Measurements from ENCODE around the gene KIAA1217.
A peak's percentile ranks its signal among the peaks of the same experiment; 100 is the strongest.

The KIAA1217 gene

GRCh38 chr10:24571870-24572450, 363.0 kb downstream of the KIAA1217 start:
- peaks cover 0 to 5% of the 10 kb centered on the region in 2 donors for H3K9me3 ChIP-seq (replicated peaks in 1 of 2; ENCODE audit: control insufficient read depth in 2 of 2, insufficient read depth in 1 of 2, low read depth in 1 of 2, low read length in 2 of 2)
- no peak for DNase-seq (ENCODE audit: low spot score)
- no peaks in the 10 kb centered on the region for H3K79me1 ChIP-seq (ENCODE audit: low read depth, low read length)
- H3K27me3 ChIP-seq (ENCODE audit: control insufficient read depth in 3 of 3, insufficient read depth in 3 of 3, low read depth in 1 of 3, low read length in 3 of 3), result peaks cover 0 to 4% (median 0%) of the 10 kb centered on the region in 3 experiments
- no peak overlapping the region for H3K4me3 ChIP-seq (ENCODE audit: low read length in 2 of 2)
- H2BK15ac ChIP-seq (ENCODE audit: low read length), result no peak overlapping the region
- H3K23ac ChIP-seq (ENCODE audit: low read depth, low read length, poor library complexity), result no peak overlapping the region
- H3K36me3 ChIP-seq (replicated peaks in 1 of 2; ENCODE audit: control insufficient read depth in 2 of 2, insufficient read depth in 2 of 2, low read length in 2 of 2), result no peaks in the 10 kb centered on the region
- H3K18ac ChIP-seq (ENCODE audit: low read length), result no peak overlapping the region
- no CpG with 5 or more reads among the region's 7 CpGs for WGBS, 2 donors (ENCODE audit: extremely low coverage in 2 of 2, insufficient read length in 2 of 2, insufficient replicate concordance in 1 of 2)
- no peak overlapping the region for H3K4ac ChIP-seq (ENCODE audit: low read length)
- no peak overlapping the region for H2BK120ac ChIP-seq (ENCODE audit: low read depth, low read length)
- no peak overlapping the region for H3K14ac ChIP-seq (ENCODE audit: low read length)
- H3K9ac ChIP-seq (ENCODE audit: low read depth, low read length, poor library complexity), result no peak overlapping the region
- H2BK12ac ChIP-seq (ENCODE audit: low read length), result no peak overlapping the region
- no peak overlapping the region for H3K27ac ChIP-seq (replicated peaks; ENCODE audit: low read length)
- H4K8ac ChIP-seq (ENCODE audit: low read depth, low read length), result no peak overlapping the region
- peak overlapping the region; percentile 72 for H2AK5ac ChIP-seq (ENCODE audit: low read depth, low read length)
- H2AFZ ChIP-seq (ENCODE audit: low read length), result peak overlapping the region; percentile 8
- no peak overlapping the region for H2BK5ac ChIP-seq (ENCODE audit: low read length)
- peaks cover 0 to 2% of the 10 kb centered on the region in 2 donors for H3K4me1 ChIP-seq (ENCODE audit: control insufficient read depth in 2 of 2, insufficient read depth in 1 of 2, low read depth in 1 of 2, low read length in 2 of 2)
- no peak overlapping the region for H3K4me2 ChIP-seq (ENCODE audit: insufficient read depth, low read length, poor library complexity, severe bottlenecking)
- H4K91ac ChIP-seq (ENCODE audit: low read depth, low read length, poor library complexity), result no peak overlapping the region

GRCh38 chr10:24574161-24574560, 365.2 kb downstream of the KIAA1217 start:
- DNase-seq (ENCODE audit: low spot score), result no peak
- Histone ChIP-seq H3K18ac (ENCODE audit: low read length) (no peak overlapping the region), H4K91ac (ENCODE audit: low read depth, low read length, poor library complexity) (no peak overlapping the region), H4K8ac (ENCODE audit: low read depth, low read length) (no peak overlapping the region), H2BK120ac (ENCODE audit: low read depth, low read length) (no peak overlapping the region), H3K79me1 (ENCODE audit: low read depth, low read length) (no peaks in the 10 kb centered on the region), H3K4me2 (ENCODE audit: insufficient read depth, low read length, poor library complexity, severe bottlenecking) (no peak overlapping the region), H3K9ac (ENCODE audit: low read depth, low read length, poor library complexity) (no peak overlapping the region), H3K36me3 (replicated peaks in 1 of 2; ENCODE audit: control insufficient read depth in 2 of 2, insufficient read depth in 2 of 2, low read length in 2 of 2) (no peaks in the 10 kb centered on the region), H3K23ac (ENCODE audit: low read depth, low read length, poor library complexity) (no peak overlapping the region), H3K9me3 (replicated peaks in 1 of 2; ENCODE audit: control insufficient read depth in 2 of 2, insufficient read depth in 1 of 2, low read depth in 1 of 2, low read length in 2 of 2) (peaks cover 0 to 5% of the 10 kb centered on the region in 2 donors), H2BK5ac (ENCODE audit: low read length) (no peak overlapping the region), H3K14ac (ENCODE audit: low read length) (no peak overlapping the region), H3K4me3 (ENCODE audit: low read length in 2 of 2) (no peak overlapping the region), H3K27ac (replicated peaks; ENCODE audit: low read length) (no peak overlapping the region), H3K4ac (ENCODE audit: low read length) (no peak overlapping the region), H2AFZ (ENCODE audit: low read length) (no peak overlapping the region), H2BK15ac (ENCODE audit: low read length) (no peak overlapping the region), H3K4me1 (ENCODE audit: control insufficient read depth in 2 of 2, insufficient read depth in 1 of 2, low read depth in 1 of 2, low read length in 2 of 2) (peaks cover 0 to 2% of the 10 kb centered on the region in 2 donors), H2AK5ac (ENCODE audit: low read depth, low read length) (no peak overlapping the region), H2BK12ac (ENCODE audit: low read length) (no peak overlapping the region), H3K27me3 (ENCODE audit: control insufficient read depth in 3 of 3, insufficient read depth in 3 of 3, low read depth in 1 of 3, low read length in 3 of 3) (no peaks in the 10 kb centered on the region)
- WGBS, 2 donors (ENCODE audit: extremely low coverage in 2 of 2, insufficient read length in 2 of 2, insufficient replicate concordance in 1 of 2), result no CpG with 5 or more reads among the region's 9 CpGs

GRCh38 chr10:24574578-24575155, 365.7 kb downstream of the KIAA1217 start:
- no peak overlapping the region for H4K91ac ChIP-seq (ENCODE audit: low read depth, low read length, poor library complexity)
- no peak overlapping the region for H2BK12ac ChIP-seq (ENCODE audit: low read length)
- H4K8ac ChIP-seq (ENCODE audit: low read depth, low read length), result no peak overlapping the region
- no peak overlapping the region for H3K4me3 ChIP-seq (ENCODE audit: low read length in 2 of 2)
- H3K9me3 ChIP-seq (replicated peaks in 1 of 2; ENCODE audit: control insufficient read depth in 2 of 2, insufficient read depth in 1 of 2, low read depth in 1 of 2, low read length in 2 of 2), result peaks cover 0 to 5% of the 10 kb centered on the region in 2 donors
- no peak overlapping the region for H2AK5ac ChIP-seq (ENCODE audit: low read depth, low read length)
- WGBS, 2 donors (ENCODE audit: extremely low coverage in 2 of 2, insufficient read length in 2 of 2, insufficient replicate concordance in 1 of 2), result no CpG with 5 or more reads among the region's 3 CpGs
- H3K27me3 ChIP-seq (ENCODE audit: control insufficient read depth in 3 of 3, insufficient read depth in 3 of 3, low read depth in 1 of 3, low read length in 3 of 3), result no peaks in the 10 kb centered on the region
- H2BK15ac ChIP-seq (ENCODE audit: low read length), result no peak overlapping the region
- no peak overlapping the region for H3K18ac ChIP-seq (ENCODE audit: low read length)
- H2BK120ac ChIP-seq (ENCODE audit: low read depth, low read length), result no peak overlapping the region
- peaks cover 0 to 2% of the 10 kb centered on the region in 2 donors for H3K4me1 ChIP-seq (ENCODE audit: control insufficient read depth in 2 of 2, insufficient read depth in 1 of 2, low read depth in 1 of 2, low read length in 2 of 2)
- DNase-seq (ENCODE audit: low spot score), result no peak
- no peak overlapping the region for H3K4me2 ChIP-seq (ENCODE audit: insufficient read depth, low read length, poor library complexity, severe bottlenecking)
- no peak overlapping the region for H2AFZ ChIP-seq (ENCODE audit: low read length)
- H3K79me1 ChIP-seq (ENCODE audit: low read depth, low read length), result no peaks in the 10 kb centered on the region
- H3K36me3 ChIP-seq (replicated peaks in 1 of 2; ENCODE audit: control insufficient read depth in 2 of 2, insufficient read depth in 2 of 2, low read length in 2 of 2), result no peaks in the 10 kb centered on the region
- no peak overlapping the region for H3K27ac ChIP-seq (replicated peaks; ENCODE audit: low read length)
- no peak overlapping the region for H3K9ac ChIP-seq (ENCODE audit: low read depth, low read length, poor library complexity)
- H3K4ac ChIP-seq (ENCODE audit: low read length), result no peak overlapping the region
- no peak overlapping the region for H2BK5ac ChIP-seq (ENCODE audit: low read length)
- H3K23ac ChIP-seq (ENCODE audit: low read depth, low read length, poor library complexity), result no peak overlapping the region
- no peak overlapping the region for H3K14ac ChIP-seq (ENCODE audit: low read length)

GRCh38 chr10:24575481-24576002, 366.6 kb downstream of the KIAA1217 start:
- Histone ChIP-seq H3K23ac (ENCODE audit: low read depth, low read length, poor library complexity) (no peak overlapping the region), H2BK12ac (ENCODE audit: low read length) (no peak overlapping the region), H3K4me3 (ENCODE audit: low read length in 2 of 2) (no peak overlapping the region), H3K36me3 (replicated peaks in 1 of 2; ENCODE audit: control insufficient read depth in 2 of 2, insufficient read depth in 2 of 2, low read length in 2 of 2) (no peaks in the 10 kb centered on the region), H2BK15ac (ENCODE audit: low read length) (no peak overlapping the region), H2BK5ac (ENCODE audit: low read length) (no peak overlapping the region), H3K27ac (replicated peaks; ENCODE audit: low read length) (no peak overlapping the region), H2AK5ac (ENCODE audit: low read depth, low read length) (no peak overlapping the region), H3K4me2 (ENCODE audit: insufficient read depth, low read length, poor library complexity, severe bottlenecking) (no peak overlapping the region), H2AFZ (ENCODE audit: low read length) (no peak overlapping the region), H3K4me1 (ENCODE audit: control insufficient read depth in 2 of 2, insufficient read depth in 1 of 2, low read depth in 1 of 2, low read length in 2 of 2) (peaks cover 3 to 4% of the 10 kb centered on the region in 2 donors), H3K9ac (ENCODE audit: low read depth, low read length, poor library complexity) (no peak overlapping the region), H3K27me3 (ENCODE audit: control insufficient read depth in 3 of 3, insufficient read depth in 3 of 3, low read depth in 1 of 3, low read length in 3 of 3) (no peaks in the 10 kb centered on the region), H3K18ac (ENCODE audit: low read length) (no peak overlapping the region), H3K79me1 (ENCODE audit: low read depth, low read length) (no peaks in the 10 kb centered on the region), H4K91ac (ENCODE audit: low read depth, low read length, poor library complexity) (no peak overlapping the region), H2BK120ac (ENCODE audit: low read depth, low read length) (no peak overlapping the region), H3K4ac (ENCODE audit: low read length) (no peak overlapping the region), H3K14ac (ENCODE audit: low read length) (no peak overlapping the region), H4K8ac (ENCODE audit: low read depth, low read length) (no peak overlapping the region), H3K9me3 (replicated peaks in 1 of 2; ENCODE audit: control insufficient read depth in 2 of 2, insufficient read depth in 1 of 2, low read depth in 1 of 2, low read length in 2 of 2) (peaks cover 0 to 5% of the 10 kb centered on the region in 2 donors)
- no CpG with 5 or more reads among the region's 10 CpGs for WGBS, 2 donors (ENCODE audit: extremely low coverage in 2 of 2, insufficient read length in 2 of 2, insufficient replicate concordance in 1 of 2)
- no peak for DNase-seq (ENCODE audit: low spot score)

Measured in neuronal stem cell (in vitro differentiated cells).